Smooth muscle cell of the brain vasculature (primary cell): Measurements from ENCODE around the gene FBH1.

Source experiments
- DNase-seq: peaks from one replicate; pipeline ENCODE4 v3.0.0-alpha.2; 2012; ENCODE audit warnings: low read depth, low spot score

FBH1 gene

GRCh38 chr10:5977471-5978229 is 87.6 kb downstream of the FBH1 start, which contains the start of gene IL15RA:
IL15RA (minus strand) TSS chr10:5977543; CDS start chr10:5977492, 51 bp downstream.
- no peak for DNase-seq

- DNase-seq, result no peak
Observed at GRCh38 chr10:5978230-5978489, 88.1 kb downstream of the FBH1 start.

GRCh38 chr10:5981529-5981928 is 91.5 kb downstream of the FBH1 start:
- no peak for DNase-seq

GRCh38 chr10:5983774-5984173 is 93.7 kb downstream of the FBH1 start:
- no peak for DNase-seq

GRCh38 chr10:5985029-5985428 is 95.0 kb downstream of the FBH1 start:
- DNase-seq, result no peak
